KOPT-K1 (cell line): ENCODE results near the gene SETBP1.

Experiments used
- H3K27ac ChIP-seq: fragments of 200-600 bp; sonication (generic); 2 replicates; pipeline ENCODE4 v1.5.1; 2016; ENCODE audit warnings: antibody characterized with exemption, mild to moderate bottlenecking, low read depth, low read length; ENCODE audit not compliant: poor library complexity, severe bottlenecking
- H3K36me3 ChIP-seq: fragments of 200-600 bp; sonication (generic); 2 replicates; pipeline ENCODE4 v1.5.1; 2017; ENCODE audit warnings: antibody characterized with exemption, mild to moderate bottlenecking, low read length, moderate library complexity; ENCODE audit not compliant: insufficient read depth
- H3K9me3 ChIP-seq: fragments of 200-600 bp; sonication (generic); 2 replicates; pipeline ENCODE4 v1.5.1; 2017; ENCODE audit warnings: antibody characterized with exemption, low read length, mild to moderate bottlenecking; ENCODE audit not compliant: insufficient read depth, poor library complexity, severe bottlenecking

SETBP1 gene

DNA sequence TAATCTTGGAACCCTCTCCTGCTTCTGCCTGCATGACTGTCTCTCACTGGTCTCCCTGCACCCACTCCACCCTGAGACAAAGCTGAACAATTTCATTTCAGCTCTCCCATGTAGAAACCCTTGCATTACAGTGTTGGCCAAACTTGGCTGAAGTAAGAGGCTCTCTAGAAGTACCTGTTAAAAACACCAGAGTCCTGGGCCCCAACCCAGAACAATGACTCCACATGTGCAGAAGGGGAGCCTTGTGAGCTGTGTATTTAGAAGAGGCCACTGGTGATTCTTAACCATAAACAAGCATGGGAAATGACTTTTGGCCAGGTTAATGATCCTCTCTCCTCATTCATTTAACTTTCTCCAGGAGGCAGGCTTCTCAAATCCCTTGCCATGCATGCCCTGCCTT, 254.8 kb downstream of the SETBP1 start:
- no peaks in the 10 kb centered on the region for H3K36me3 ChIP-seq
- H3K27ac ChIP-seq: no peak overlapping the region
- H3K9me3 ChIP-seq: no peaks in the 10 kb centered on the region

DNA sequence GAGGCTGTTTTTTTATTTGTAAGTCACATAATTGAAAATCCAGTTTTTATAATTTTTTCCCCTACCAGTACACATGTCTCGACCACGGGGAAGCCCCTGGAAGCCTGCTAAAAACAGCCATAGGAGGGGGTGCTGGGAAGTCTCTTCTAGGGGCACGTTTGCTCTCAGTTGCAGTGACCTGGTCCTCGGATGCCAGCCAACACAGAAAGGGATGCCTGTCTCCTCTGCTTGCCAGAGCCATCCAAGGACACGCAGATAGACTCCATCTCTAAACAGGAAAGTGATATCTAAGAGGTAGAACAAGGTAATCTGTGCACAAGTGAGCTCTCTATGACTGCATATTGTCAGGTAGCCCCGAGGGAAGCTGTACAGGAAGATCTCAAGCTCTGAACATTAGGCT, 255.8 kb downstream of the SETBP1 start:
- no peak overlapping the region for H3K27ac ChIP-seq
- H3K9me3 ChIP-seq: no peaks in the 10 kb centered on the region
- no peaks in the 10 kb centered on the region for H3K36me3 ChIP-seq

- Histone ChIP-seq H3K27ac (no peak overlapping the region), H3K36me3 (no peaks in the 10 kb centered on the region), H3K9me3 (no peaks in the 10 kb centered on the region)
Observed at GRCh38 chr18:44937960-44938719, 257.5 kb downstream of the SETBP1 start.

DNA sequence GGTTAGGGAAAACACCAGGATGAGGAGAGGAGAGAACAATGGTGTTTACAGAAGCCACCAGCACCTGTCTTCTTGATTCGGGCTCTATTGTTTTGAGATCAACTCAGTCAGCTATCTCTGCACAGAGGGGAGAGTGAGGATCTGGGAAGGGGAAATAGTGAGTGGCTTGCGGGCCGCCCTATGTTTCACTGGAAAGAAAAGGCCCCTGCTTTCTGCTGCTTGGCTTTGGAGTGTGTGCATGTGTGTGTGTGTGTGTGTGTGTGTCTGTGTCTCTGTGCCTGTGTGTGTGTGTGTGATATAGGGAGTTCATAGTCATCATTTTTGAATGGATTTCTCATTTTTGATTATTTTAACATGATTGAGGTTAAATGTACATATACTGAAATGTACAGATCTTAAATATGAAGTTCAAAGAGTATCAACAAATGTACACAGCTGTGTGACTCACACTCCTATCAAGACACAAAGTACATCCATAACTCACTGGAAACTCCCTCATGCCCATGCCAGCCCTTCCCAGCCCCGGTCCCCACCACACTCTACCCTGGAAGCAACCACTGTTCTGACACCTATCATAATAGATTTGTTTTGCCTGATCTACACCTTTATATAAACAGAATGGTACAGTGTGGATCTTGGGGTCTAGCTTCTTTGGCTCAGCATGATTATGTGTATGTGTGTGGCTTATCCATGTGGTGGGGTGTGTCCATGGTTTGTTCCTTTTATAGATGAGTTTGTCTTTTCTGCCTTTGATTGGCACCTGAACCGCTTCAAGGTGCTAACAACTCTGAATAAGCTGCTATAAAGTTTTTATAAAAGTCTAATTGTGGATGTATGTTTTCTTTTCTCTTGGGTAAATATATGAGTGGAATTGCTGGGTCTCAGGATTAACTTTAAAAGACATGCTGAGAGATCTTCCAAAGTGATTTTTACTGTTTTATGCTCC, 258.3 kb downstream of the SETBP1 start:
- H3K36me3 ChIP-seq: no peaks in the 10 kb centered on the region
- no peak overlapping the region for H3K27ac ChIP-seq
- H3K9me3 ChIP-seq: no peaks in the 10 kb centered on the region

DNA sequence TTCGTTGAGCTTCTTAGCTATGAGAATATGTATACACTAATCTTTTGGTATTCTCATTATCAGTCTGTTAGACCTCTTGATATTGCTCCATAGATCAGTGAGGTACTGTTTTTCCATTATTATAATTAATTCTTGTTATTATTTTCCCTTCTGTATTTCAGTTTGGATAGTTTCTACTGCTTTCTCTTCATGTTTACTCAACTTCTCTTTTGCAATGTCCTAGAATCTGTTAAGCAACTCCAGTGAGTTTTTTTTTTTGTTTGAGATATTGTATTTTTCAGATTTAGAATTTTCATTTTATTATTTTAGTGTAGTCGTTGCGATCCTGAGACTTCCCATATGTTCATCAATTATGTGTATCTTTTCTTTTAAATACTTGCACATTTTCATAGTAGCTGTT, 260.8 kb downstream of the SETBP1 start:
- Histone ChIP-seq H3K9me3 (no peaks in the 10 kb centered on the region), H3K27ac (no peak overlapping the region), H3K36me3 (no peaks in the 10 kb centered on the region)

- Histone ChIP-seq H3K9me3 (no peaks in the 10 kb centered on the region), H3K36me3 (no peaks in the 10 kb centered on the region), H3K27ac (no peak overlapping the region)
Observed at GRCh38 chr18:44942073-44942472, 261.4 kb downstream of the SETBP1 start.

DNA sequence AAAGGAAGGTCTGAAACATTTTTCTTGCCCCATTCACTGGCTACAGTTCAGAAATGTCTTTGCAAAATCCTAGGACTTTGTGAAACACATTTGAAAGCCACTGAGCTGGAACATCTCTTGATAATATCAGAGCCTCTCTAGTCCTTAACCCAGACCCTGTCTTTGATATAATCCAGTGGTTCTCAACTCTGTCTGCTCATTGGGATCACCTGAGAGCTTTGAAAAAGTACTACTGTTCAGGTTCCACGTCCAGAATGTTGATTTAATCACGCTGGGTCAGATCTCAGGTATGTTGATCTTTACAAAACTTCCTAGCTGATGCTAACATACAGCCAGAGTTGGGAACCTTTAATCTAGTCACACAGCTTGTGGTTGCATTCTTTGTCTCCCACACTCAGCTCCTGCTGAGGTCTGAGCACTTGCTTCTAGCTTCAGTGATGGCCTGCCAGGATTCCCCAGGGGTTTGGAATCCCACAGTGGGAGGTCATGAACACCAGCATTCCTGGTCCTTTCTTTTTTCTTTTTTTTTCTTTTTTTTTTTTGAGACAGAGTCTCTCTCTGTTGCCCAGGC, 262.7 kb downstream of the SETBP1 start:
- Histone ChIP-seq H3K27ac (no peak overlapping the region), H3K9me3 (no peaks in the 10 kb centered on the region), H3K36me3 (no peaks in the 10 kb centered on the region)

GRCh38 chr18:44944461-44944860, 263.8 kb downstream of the SETBP1 start:
- H3K36me3 ChIP-seq: no peaks in the 10 kb centered on the region

DNA sequence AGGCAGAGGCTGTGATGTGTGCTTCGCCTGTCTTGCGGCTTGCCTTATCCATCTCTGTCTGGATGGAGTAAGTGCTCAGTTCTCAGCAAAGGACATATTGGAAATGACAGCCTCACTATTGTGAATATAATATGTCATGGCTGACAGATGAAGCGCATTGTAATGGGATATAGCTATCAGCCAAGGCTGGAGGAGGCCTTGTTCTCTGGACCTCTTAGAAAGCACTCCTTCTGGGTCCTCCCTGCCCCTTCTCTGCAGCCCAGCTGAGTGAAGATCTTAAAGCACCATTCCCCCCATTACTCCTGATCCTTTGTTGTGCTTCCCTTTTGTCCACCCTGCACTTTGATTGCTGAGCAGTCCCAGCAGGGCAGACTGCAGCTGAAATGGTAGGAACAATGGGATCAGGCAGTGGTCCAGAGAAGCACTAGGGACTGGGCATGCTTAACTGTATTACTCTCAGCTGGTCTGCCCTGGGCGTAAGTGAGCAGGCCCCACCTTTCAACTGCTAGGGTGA, 265.3 kb downstream of the SETBP1 start:
- no peaks in the 10 kb centered on the region for H3K36me3 ChIP-seq
- no peak overlapping the region for H3K27ac ChIP-seq
- no peaks in the 10 kb centered on the region for H3K9me3 ChIP-seq

More at GRCh38 chr18:44944461-44944860, 263.8 kb downstream of the SETBP1 start:
- Histone ChIP-seq H3K9me3 (no peaks in the 10 kb centered on the region), H3K27ac (no peak overlapping the region)

GRCh38 chr18:44946529-44947113, 265.9 kb downstream of the SETBP1 start:
- H3K9me3 ChIP-seq: no peaks in the 10 kb centered on the region
- no peak overlapping the region for H3K27ac ChIP-seq
- H3K36me3 ChIP-seq: no peaks in the 10 kb centered on the region

DNA sequence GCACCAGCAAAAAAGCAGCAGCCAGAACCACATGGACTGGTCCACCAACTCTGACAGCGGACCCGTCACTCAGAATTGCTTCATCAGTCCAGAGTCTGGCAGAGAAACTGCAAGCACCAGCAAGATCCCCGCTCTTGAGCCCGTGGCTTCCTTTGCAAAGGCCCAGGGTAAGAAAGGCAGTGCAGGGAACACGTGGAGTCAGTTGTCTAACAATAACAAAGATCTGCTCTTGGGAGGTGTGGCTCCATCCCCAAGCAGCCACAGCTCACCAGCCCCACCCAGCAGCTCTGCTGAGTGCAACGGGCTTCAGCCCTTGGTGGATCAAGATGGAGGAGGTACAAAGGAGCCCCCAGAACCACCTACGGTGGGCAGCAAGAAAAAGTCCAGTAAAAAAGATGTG, 269.3 kb downstream of the SETBP1 start:
- Histone ChIP-seq H3K36me3 (no peaks in the 10 kb centered on the region), H3K9me3 (no peaks in the 10 kb centered on the region), H3K27ac (no peak overlapping the region)

GRCh38 chr18:44950685-44951195, 270.1 kb downstream of the SETBP1 start:
- Histone ChIP-seq H3K9me3 (no peaks in the 10 kb centered on the region), H3K27ac (no peak overlapping the region), H3K36me3 (no peaks in the 10 kb centered on the region)

- Histone ChIP-seq H3K27ac (no peak overlapping the region), H3K9me3 (no peaks in the 10 kb centered on the region), H3K36me3 (no peaks in the 10 kb centered on the region)
Observed at GRCh38 chr18:44951748-44952147, 271.1 kb downstream of the SETBP1 start.

DNA sequence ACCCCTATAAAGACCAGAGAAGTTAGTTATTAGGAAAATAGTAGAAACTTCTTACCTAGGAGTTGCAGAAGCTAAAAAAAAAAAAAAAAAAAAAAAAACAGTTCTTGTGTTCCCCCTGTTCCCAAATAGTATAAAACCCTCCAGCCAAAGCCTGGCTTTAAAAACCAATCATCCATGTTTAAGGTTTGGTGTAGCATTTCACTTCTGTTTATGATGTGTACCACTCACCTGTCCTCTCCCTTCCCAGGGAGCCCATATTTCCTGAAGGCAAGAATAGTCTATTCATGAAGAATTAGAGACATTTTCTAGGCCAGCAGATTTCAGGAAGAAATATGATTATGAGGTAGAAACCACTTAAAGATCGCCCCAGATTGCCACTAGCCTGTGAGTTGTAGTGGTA, 273.6 kb downstream of the SETBP1 start:
- no peaks in the 10 kb centered on the region for H3K9me3 ChIP-seq
- no peaks in the 10 kb centered on the region for H3K36me3 ChIP-seq
- H3K27ac ChIP-seq: no peak overlapping the region

- Histone ChIP-seq H3K9me3 (no peaks in the 10 kb centered on the region), H3K27ac (no peak overlapping the region), H3K36me3 (no peaks in the 10 kb centered on the region)
Observed at GRCh38 chr18:44955825-44956224, 275.1 kb downstream of the SETBP1 start.
